GM18511 (cell line): ENCODE results near the gene TMIGD1.
A peak's percentile ranks its signal among the peaks of the same experiment; 100 is the strongest.
"Not testable (repeated sequence)": the region's sequence is repeated elsewhere in the genome, so short reads cannot be mapped to it uniquely, and the experiment has no call there.

ENCODE experiments used
- ATAC-seq: cut with Tn5 transposase; IDR thresholded peaks from one replicate; pipeline ENCODE4 v1.9.1; 2021; ENCODE audit warnings: mild to moderate bottlenecking, moderate library complexity; ENCODE audit not compliant: unreplicated experiment

Gene TMIGD1

DNA sequence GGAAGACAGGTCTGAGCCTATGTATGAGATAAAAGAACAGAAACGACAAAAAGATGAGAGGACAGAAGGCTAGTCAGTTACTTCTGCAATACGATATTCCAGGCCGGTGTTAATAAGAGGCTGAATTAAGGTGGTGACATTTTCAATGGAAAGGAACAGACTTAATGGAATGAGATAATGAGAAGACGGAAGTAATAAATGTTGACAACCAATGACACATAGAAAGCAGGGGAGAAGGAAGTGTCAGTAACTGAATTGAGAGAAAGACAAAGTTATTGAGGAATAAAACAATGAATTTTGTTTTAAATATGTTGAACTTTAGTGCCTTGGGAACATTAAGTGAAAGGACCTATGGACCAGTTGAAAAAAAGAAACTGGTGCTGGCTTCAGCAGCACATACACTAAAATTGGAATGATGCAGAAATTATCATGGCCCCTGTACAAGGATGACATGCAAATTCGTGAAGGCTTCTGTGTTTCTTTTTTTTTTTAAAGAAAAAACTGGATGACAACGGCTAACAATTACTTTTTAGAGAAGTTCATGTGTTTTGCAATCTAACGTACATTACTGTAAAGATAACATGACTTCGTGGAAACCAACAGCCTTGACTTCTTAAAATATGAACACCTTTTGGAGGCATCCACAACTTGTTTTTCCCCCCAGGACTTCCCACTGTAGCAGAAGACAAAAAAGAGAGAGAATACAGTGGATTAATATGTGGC is 26.4 kb upstream of the TMIGD1 start:
- ATAC-seq, result no peak

GRCh38 chr17:30358055-30358760 is 24.4 kb upstream of the TMIGD1 start:
- no peak for ATAC-seq

DNA sequence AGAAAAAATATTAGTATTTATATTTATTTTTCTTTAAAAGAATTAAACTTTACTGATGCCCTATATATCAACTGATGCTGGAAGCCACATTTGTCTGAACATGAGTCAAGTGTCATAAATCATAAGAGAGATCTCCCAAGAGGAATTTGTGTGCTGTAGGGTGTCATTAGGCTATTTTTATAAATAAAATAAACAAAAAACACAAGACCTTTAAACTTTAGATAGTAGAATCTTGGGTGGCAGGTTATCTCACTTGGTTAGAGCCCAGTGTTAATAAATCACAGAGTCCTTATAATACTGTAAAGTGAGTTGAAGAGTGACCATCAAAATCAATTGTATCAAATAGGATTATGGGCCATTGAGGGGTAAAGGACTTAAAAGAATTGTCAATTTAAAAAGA is 23.6 kb upstream of the TMIGD1 start:
- ATAC-seq, result no peak

DNA sequence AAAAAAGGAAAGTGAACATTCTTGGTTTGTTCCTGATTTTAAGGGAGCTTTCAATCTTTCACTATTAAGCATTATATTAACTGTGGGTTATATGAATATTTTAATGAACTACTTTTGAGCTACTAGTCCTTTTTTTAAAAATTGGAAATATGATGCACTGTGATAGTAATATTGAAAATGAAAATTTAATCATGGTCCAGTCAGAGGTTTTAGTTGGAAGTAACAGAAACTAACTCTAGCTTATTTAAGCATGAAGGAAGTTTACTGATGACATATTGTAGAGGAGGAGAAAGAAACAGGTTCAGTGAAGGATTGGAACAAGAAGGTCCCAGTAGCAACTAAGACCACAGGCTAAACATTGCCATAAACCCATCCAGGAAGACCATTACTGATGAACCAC is 20.8 kb upstream of the TMIGD1 start:
- ATAC-seq, result no peak

GRCh38 chr17:30352240-30352814 is 18.5 kb upstream of the TMIGD1 start:
- ATAC-seq, result peak; percentile 56

GRCh38 chr17:30351735-30352134 is 17.9 kb upstream of the TMIGD1 start:
- no peak for ATAC-seq

DNA sequence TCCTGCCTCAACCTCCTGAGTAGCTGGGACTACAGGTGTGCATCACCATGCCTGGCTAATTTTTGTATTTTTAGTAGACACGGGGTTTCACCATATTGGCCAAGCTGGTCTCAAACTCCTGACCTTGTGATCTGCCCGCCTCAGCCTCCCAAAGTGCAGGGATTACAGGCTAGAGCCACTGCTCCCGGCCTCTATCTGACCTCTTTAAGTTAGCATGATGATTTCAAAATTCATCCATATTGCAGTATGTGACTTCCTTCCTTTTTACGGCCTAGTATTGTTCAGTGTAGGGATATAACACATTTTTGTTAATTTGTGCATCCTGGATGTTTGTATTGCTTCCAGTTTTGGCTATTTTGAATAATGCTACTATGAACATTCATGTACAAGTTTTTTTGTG is 17.4 kb upstream of the TMIGD1 start:
- not testable (repeated sequence) for ATAC-seq

DNA sequence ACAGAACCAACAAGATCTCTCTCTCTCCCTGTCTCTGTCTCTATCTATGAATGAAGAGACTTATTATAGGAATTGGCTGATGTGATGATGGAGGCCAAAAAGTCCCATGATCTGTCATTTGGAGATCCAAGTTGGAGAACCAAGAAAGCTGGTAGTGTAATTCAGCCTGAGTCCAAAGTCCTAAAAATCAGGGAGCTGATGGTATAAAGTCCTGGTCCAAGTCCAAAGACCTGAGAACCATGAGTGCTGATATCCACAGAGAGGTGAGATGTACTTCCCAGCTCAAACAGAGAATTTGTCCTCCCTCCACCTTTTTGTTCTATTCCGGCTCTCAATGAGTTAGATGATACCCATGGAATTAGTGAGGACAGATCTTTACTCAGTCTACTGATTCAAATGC is 15.4 kb upstream of the TMIGD1 start:
- no peak for ATAC-seq

- ATAC-seq, result no peak
These were observed 13.6 kb upstream of the TMIGD1 start for GRCh38 chr17:30347488-30347887.

DNA sequence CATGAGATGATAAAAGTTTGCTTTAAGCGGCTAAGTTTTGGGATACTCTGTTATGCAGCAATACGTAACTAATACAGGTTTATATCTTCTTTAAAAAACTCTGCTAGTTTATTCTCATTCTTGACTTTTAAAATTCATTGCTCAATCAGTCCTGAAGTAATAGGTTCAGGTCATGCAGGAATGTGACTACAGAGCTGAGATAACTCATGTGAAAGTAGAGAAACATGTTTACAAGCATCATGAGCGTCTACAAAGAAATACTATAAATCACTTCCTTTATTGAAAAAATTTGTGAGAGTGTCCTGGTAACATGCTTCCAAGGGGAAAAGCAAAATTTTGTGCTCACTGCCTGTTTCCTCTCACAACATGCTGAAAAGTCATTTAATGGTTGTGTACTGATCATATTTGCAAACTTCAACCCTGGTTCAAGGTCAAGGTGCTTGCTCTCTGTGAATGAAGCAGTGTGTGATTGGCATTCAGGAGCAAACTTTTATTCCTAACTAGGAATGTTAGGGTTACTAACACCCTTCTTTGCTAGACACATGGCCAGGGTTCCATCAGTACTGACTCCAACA is 12.5 kb upstream of the TMIGD1 start:
- ATAC-seq, result no peak

DNA sequence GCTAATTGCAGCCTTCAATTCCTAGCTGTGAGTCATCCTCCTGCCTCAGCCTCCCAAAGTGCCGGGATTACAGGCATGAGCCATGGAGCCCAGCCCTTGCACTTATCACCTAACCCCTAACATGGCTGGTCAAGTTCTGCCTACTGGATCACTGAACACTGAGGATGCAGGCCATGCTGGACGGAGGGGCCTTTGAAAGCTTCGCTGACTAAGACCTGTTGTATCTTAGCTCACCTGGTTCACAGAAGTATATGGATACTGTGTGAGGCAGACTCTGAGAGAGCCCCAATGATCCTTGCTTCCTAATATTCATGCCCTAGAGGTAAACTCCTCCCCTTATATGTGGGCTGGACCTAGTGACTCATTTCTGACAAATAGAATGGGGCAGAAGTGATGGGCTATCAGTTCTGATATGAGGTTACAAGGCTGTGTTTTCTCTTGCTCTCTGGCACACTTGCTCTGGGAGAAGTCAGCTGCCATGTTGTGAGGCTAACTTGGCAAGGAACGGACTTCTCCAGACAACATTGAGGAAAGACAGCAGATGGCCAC is 11.7 kb upstream of the TMIGD1 start:
- no peak for ATAC-seq

- ATAC-seq, result no peak
These were observed 11.2 kb upstream of the TMIGD1 start for GRCh38 chr17:30345089-30345433.

DNA sequence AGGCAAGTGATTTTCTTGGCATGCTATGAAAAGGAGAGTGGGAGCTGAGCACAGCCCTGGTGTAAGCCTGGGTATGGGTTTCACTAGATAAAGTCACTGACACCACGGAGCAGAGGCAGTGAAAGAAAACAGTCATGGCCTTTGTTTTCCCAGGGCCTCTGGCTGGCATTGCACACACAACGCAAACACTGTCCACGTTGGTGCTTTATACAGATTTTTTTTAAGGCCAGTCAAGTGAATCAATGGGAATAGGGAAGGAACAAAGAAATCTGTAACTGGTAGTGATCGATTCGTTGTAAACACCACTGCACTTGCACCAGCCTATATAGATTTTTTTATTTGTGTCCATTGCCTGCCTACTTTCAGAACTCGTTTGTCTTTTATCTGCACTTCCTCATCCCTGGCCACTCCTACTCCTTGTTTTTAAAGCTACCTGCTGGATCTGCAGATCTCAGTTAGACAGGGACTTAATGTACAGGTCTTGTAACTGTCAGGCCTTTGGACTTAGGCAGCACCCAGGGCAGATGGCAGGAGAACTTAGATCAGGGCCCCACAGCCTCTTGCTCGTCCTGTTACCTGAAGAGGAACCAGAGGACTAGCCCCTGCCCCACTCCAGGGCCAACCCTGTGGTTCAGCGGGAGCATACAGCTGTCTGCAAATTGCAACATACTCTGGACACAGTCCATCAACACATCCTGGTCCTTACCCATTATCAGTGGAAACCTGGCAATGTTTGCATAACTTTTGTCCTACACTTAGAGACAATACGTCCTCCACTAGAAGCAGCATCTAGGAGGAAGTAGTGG is 10.6 kb upstream of the TMIGD1 start:
- no peak for ATAC-seq

DNA sequence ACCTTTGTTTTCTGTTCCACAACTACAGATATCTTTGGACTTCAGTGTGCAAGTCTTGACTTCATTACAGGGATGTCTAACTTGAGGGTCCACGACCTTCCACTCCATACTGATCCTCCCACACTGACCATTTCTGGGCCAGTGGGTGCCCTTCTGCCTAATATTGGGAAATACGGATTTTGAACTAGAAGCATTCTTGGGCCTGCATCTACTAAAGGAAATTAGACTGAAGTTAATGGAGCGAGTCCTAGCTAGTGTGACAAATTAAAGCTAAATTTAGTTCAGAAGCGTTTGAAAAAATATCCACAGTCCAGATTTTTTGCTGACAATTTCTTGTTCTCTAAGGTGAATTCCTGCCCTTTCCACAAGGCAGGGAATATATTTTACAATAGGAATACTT is 9.9 kb upstream of the TMIGD1 start:
- ATAC-seq, result no peak

DNA sequence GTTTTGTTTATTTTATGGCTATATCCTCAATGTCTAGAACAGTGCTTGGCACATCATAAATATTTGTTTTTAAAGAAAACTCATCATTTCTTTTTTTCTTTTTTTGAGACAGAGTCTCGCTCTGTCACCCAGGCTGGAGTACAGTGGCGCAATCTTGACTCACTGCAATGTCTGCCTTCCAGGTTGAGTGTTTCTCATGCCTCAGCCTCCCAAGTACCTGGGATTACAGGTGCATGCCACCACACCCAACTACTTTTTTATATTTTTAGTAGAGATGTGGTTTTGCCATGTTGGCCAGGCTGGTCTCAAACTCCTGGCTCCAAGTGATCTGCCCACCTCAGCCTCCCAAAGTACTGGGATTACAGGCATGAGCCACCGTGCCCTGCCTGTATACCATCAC is 9.4 kb upstream of the TMIGD1 start:
- ATAC-seq, result not testable (repeated sequence)

DNA sequence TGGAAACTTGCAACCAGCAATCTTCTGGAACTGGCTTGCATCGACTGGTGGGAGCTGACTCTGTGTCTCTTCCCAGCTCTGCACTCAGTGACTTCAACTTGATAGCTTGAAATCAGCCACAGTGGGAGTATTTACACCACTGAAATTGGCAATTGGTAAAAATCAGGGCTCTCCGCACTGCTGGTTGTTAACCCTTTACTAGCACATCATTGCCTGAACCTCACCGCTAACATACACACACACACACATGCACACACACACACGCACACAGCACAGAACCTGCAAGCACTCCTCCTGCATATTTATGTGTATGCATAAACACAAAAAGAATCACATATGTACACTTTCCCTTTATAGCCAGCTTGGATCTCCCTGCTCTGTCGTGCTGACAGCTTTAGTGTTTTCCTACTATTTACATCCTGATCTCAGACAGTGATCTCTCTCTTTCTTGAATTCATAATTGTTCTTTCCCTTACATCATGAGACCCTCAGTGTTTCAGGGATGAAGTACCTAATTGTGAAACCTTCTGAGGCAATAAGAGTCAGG is 7.9 kb upstream of the TMIGD1 start:
- no peak for ATAC-seq

DNA sequence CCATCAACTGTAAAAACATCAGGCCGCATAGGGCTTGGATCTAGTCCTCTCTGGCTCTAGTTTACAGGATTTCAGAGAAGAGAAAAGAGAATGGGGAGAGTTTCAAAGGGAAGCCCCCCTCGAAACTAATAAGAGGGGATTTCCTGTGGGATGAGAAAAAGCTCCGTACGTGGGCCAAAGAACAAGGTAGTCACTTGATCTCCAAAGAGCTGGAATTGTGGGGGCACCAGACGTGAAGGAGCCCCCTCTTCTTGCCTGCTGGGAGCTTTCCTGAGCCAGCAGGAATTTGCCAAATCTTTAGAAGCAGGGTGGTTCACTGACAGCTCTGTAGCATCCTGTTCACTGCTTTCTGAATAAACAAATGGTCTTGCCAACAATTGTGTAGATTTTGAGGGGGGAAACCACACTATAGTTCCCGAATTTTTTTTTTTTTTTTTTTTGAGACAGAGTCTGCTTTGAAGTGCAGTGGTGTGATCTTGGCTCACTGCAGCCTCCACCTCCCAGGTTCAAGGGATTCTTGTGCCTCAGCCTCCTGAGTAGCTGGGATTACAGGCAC is 7.0 kb upstream of the TMIGD1 start:
- ATAC-seq, result no peak

DNA sequence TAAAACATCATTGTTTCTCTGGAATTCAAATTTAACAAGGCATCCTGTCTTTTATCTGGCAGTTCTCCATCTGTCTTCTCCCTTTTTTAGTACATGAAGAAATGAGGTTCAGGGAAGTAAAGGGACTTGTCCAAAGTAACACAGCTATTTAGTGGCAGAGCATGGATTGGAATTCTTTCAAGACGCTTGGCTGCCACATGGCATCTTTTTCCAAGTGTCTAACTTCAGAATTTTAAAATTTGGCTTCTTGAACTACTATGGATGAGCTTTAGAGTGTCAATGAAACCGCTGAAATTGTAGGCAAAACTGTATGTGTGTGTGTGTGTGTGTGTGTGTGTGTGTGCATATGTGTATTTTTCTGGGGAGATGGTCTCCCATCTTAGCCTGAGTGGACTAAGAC is 5.2 kb upstream of the TMIGD1 start:
- no peak for ATAC-seq

GRCh38 chr17:30337393-30337999 is 3.6 kb upstream of the TMIGD1 start:
- no peak for ATAC-seq
